Activated CD4-positive, alpha-beta T cell treated with anti-CD3 and anti-CD28 coated beads, Interleukin-2, amount 10 ng/mL, durations not matched to agents 7 days and 5 days (primary cell): Measurements from ENCODE around the gene MAPT. TPM values are rescaled to one million over a fixed set of nuclear protein-coding genes. Genes with fewer than 3 reads are reported as not detected.
"Not testable (repeated sequence)": the region's sequence is repeated elsewhere in the genome, so short reads cannot be mapped to it uniquely, and the experiment has no call there.

Experiments used
- CTCF ChIA-PET: fragments of 350-600 bp; sonication (Branson Sonifier 250); formaldehyde crosslinking; loops from one replicate; lab custom pipeline; 2021; ENCODE audit warnings: antibody characterized with exemption; lab: Charles Lee
- POLR2A ChIA-PET: fragments of 350-600 bp; sonication (Branson Sonifier 250); formaldehyde crosslinking; loops from one replicate; lab custom pipeline; 2021; ENCODE audit warnings: antibody characterized with exemption; lab: Charles Lee
- DNase-seq: peaks from one replicate; pipeline ENCODE4 v3.0.0-alpha.2; 2020
- H3K27ac Mint-ChIP-seq: one replicate; pipeline ENCODE4 v1.8.0; 2021; ENCODE audit warnings: mild to moderate bottlenecking, moderate library complexity, mixed read lengths
- H3K27me3 Mint-ChIP-seq: one replicate; pipeline ENCODE4 v1.8.0; 2021; ENCODE audit warnings: mixed read lengths
- H3K36me3 Mint-ChIP-seq: one replicate; pipeline ENCODE4 v1.8.0; 2021; ENCODE audit warnings: low read depth, mixed read lengths
- H3K4me1 Mint-ChIP-seq: one replicate; pipeline ENCODE4 v1.8.0; 2021; ENCODE audit warnings: mixed read lengths
- H3K4me3 Mint-ChIP-seq: one replicate; pipeline ENCODE4 v1.8.0; 2021; ENCODE audit warnings: mild to moderate bottlenecking, moderate library complexity, mixed read lengths
- H3K9me3 Mint-ChIP-seq: one replicate; pipeline ENCODE4 v1.8.0; 2021; ENCODE audit warnings: mixed read lengths
- total RNA-seq, 2 experiments: library from RNA; stranded (reverse); gene quantifications; one replicate each; pipeline ENCODE4 v1.2.3, GENCODE V29; 2021

Gene MAPT
- total RNA-seq, 2 experiments from 2014 or later = 0.12 to 0.46 TPM

DNA sequence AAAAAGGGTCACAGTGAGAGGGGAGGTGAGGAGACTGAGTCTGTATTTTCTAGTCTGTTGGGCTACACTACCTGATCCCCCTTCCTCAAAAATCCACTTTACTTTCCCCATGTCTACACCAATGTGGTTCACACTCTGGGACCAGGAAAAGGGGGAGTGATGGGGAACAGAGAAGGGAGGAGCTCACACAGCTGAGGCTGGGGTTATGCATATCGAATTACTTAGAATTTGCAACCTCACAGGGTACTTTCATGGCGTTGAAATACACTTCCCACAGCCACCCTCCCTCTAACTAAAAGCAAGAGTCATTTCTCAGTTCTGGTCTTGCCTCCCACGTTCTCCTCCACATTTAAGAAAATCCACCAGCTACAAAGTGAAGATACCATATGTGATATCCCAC, 14.1 kb downstream of the MAPT start:
- no peak overlapping the region for H3K4me3 Mint-ChIP-seq
- H3K4me1 Mint-ChIP-seq = peaks cover 7% of the 10 kb centered on the region
- no peaks in the 10 kb centered on the region for H3K36me3 Mint-ChIP-seq
- H3K27me3 Mint-ChIP-seq = peaks cover 14% of the 10 kb centered on the region
- H3K27ac Mint-ChIP-seq = no peak overlapping the region
- H3K9me3 Mint-ChIP-seq = peaks cover 3% of the 10 kb centered on the region
- no peak for DNase-seq
- CTCF ChIA-PET = no interaction called here
- POLR2A ChIA-PET = no interaction called here

DNA sequence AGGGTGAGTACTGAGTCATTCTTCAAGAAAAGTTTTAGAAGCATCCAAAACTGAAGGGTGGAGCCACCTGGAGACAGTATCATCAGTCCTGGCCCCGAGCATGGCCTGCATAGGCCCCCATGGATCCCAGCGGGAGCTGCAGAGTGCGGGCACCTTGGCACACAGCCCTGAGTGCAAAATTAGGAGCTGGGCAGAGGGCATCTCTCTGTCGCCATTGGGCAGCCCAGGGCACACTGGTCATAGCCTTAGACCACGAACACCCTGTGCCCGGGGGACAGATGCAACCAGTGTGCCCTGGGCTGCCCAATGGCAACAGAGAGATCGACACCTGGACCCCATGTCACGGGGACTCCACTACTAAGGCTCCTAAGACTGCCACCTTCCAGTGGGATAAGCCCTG, 14.6 kb downstream of the MAPT start:
- Mint-ChIP-seq H3K4me1 (peaks cover 7% of the 10 kb centered on the region), H3K27me3 (peaks cover 14% of the 10 kb centered on the region), H3K4me3 (no peak overlapping the region), H3K9me3 (peaks cover 3% of the 10 kb centered on the region), H3K36me3 (no peaks in the 10 kb centered on the region), H3K27ac (no peak overlapping the region)
- POLR2A ChIA-PET = no interaction called here
- DNase-seq = no peak
- CTCF ChIA-PET = no interaction called here

DNA sequence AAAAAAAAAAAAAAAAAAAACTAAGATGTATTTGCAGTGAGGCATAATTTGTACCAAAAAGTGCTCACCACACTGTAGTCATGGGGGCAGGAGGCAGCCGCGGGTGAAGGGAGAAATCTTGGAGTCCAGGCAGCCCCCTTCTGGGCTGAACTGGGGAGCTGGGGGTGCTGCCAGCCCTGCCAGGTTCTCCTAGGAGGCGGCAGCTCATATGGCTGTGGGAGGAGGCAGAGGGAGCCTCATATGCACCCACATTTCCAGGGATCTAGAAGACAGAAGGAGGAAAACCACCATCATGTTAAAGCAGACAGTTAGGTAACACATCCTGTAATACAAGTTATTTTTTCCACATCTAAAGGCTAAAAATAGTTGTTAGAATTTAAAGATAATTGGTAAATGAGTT, 16.3 kb downstream of the MAPT start:
- ChIA-PET CTCF (no interaction called here), POLR2A (no interaction called here)
- H3K4me3 Mint-ChIP-seq = no peak overlapping the region
- DNase-seq = no peak
- H3K4me1 Mint-ChIP-seq = peaks cover 7% of the 10 kb centered on the region
- peaks cover 3% of the 10 kb centered on the region for H3K9me3 Mint-ChIP-seq
- peaks cover 15% of the 10 kb centered on the region for H3K27me3 Mint-ChIP-seq
- H3K36me3 Mint-ChIP-seq = no peaks in the 10 kb centered on the region
- no peak overlapping the region for H3K27ac Mint-ChIP-seq

DNA sequence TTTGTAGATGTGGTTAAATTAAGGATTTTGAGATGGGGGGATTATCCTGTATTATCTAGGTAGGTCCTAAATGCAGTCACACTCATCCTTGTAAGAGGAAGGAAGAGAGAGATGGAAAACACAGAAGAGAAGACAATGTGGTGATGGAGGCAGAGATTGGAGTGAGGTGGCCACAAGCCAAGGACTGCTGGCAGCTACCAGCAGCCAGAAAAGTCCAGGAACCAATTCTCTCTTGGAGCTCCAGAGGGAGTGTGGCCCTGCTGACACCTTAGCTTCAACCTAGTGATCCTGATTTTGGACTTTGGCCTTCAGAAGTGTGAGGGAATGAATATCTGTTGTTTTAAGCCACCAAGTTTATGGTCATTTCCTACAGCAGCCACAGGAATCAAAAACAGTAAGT, 18.0 kb downstream of the MAPT start:
- H3K9me3 Mint-ChIP-seq = peaks cover 3% of the 10 kb centered on the region
- peaks cover 13% of the 10 kb centered on the region for H3K27me3 Mint-ChIP-seq
- H3K36me3 Mint-ChIP-seq = no peaks in the 10 kb centered on the region
- DNase-seq = no peak
- CTCF ChIA-PET = no interaction called here
- H3K4me3 Mint-ChIP-seq = no peak overlapping the region
- no peak overlapping the region for H3K27ac Mint-ChIP-seq
- H3K4me1 Mint-ChIP-seq = peaks cover 2% of the 10 kb centered on the region
- POLR2A ChIA-PET = no interaction called here

DNA sequence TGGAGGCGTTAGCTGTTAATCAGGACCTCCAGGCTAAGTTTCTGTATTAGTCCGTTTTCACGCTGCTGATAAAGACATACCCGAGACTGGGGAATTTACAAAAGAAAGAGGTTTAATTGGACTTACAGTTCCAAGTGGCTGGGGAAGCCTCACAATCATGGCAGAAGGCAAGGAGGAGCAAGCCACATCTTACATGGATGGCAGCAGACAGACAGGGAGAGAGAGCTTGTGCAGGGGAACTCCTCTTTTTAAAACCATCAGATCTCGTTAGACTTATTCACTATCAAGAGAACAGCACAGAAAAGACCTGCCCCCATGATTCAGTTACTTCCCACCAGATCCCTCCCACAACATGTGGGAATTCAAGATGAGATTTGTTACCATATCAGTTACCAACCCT, 18.7 kb downstream of the MAPT start:
- H3K9me3 Mint-ChIP-seq, H3K4me1 Mint-ChIP-seq, H3K4me3 Mint-ChIP-seq, DNase-seq, POLR2A ChIA-PET, H3K27ac Mint-ChIP-seq, H3K36me3 Mint-ChIP-seq: not testable (repeated sequence)
- CTCF ChIA-PET = interaction anchor here (1.0 kb wide), 1 partner anchor 36 kb away, joined by 3 read pairs; no protein-coding TSS in a partner anchor
- peaks cover 13% of the 10 kb centered on the region for H3K27me3 Mint-ChIP-seq

DNA sequence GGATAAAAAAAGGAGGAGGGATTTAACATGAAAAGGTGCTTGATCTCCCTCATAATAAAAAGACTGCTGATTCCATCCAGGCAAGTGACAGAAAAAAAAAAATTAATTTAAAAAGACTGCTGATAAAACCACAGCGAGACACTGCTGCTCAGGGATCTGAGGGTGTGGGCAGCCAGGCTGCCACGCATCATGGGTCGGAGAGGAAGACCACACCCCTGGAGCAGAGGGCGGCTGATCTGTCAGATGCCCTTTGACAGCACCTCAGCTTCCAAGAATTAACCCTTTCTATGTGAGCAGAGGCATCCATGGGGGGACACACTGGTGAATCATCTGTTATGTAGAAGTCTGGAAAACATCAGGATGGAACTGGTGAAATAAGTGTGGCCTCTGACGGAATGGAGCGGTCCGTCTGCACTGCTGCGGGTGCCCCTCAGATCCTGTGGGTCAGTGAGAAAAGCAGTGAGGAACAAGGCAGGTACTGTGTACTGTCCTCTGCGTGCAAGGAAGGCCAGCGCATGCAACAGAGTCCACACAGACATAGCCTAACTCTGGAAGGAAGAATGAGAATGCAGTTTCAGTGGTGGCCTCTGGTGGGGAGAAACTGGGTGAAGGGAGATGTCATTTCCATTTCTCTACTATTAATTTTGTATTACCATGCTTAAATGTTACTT, 19.8 kb downstream of the MAPT start:
- Mint-ChIP-seq H3K27ac (no peak overlapping the region), H3K4me1 (no peaks in the 10 kb centered on the region), H3K4me3 (no peak overlapping the region), H3K36me3 (no peaks in the 10 kb centered on the region), H3K9me3 (peaks cover 3% of the 10 kb centered on the region), H3K27me3 (peaks cover 13% of the 10 kb centered on the region)
- POLR2A ChIA-PET = no interaction called here
- CTCF ChIA-PET = no interaction called here
- DNase-seq = no peak

DNA sequence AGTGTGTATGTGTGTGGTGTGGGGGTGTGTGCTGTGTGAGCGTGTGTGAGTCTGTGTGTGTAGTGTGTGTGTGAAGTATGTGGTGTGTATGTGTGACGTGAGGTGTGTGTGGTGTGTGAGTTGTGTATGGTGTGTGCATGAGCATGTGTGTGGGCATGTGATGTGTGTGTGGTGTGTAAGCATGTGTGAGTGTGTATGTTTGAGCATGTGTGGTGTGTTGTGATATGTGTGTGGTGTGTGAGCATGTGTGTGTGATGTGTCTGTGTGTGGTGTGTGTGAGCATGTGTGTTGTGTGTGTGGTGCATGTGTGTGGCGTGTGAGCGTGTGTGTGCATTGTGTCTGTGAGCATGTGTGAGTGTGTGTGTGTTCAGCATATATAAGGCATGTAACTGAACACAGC, 20.9 kb downstream of the MAPT start:
- CTCF ChIA-PET = no interaction called here
- POLR2A ChIA-PET = no interaction called here
- H3K4me1 Mint-ChIP-seq = no peaks in the 10 kb centered on the region
- no peak overlapping the region for H3K4me3 Mint-ChIP-seq
- no peak overlapping the region for H3K27ac Mint-ChIP-seq
- H3K9me3 Mint-ChIP-seq = peaks cover 3% of the 10 kb centered on the region
- peaks cover 13% of the 10 kb centered on the region for H3K27me3 Mint-ChIP-seq
- H3K36me3 Mint-ChIP-seq = no peaks in the 10 kb centered on the region
- DNase-seq = no peak

DNA sequence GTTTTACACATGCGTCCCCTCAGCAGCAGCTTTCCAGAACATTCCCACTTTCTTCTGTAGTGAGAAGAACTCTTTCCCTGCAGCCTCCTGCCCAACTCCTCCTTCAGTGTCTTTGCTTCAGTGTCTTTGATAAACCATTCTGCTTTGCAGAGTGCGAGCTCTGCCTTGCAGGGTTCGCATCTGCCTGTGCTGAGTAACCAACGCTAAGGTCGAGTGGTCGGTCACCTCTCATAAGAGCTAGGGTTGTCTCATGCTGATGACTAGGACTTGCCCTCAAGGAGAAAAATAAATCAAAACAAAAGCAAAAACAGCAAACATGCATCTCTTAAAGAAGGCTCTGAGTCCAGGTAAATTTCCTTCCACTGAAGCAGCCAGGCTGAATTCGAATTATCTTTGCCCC, 22.7 kb downstream of the MAPT start:
- Mint-ChIP-seq H3K9me3 (peaks cover 3% of the 10 kb centered on the region), H3K4me3 (no peak overlapping the region), H3K4me1 (no peaks in the 10 kb centered on the region), H3K27me3 (peaks cover 11% of the 10 kb centered on the region), H3K36me3 (no peaks in the 10 kb centered on the region), H3K27ac (no peak overlapping the region)
- ChIA-PET CTCF (interaction anchor here (0.8 kb wide), 1 partner anchor 43 kb away, joined by 3 read pairs; no protein-coding TSS in a partner anchor), POLR2A (no interaction called here)
- no peak for DNase-seq

DNA sequence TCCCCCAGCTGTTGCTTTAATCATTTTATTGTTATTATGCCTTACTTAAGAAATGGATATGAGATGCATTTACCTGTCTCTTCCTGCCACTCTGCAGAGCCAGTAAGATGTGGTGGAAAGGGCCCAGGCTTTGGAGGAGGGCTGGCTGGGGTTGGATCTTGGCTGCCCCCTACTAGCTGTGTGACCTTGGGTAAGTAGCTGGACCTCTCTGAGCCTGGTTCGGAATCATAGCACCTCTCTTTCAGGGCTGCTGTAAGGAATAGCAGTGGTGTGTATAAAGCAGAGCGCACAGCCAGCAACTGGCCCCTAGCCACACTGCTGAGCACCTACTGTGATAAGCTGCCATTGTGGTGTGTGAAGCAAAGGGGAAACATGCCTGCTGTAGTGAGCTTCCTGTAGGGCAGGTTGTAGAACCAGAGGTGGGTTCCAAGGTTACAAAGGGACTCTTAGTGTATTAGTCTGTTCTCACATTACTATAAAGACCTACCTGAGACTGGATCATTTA, 23.9 kb downstream of the MAPT start:
- Mint-ChIP-seq H3K4me1 (no peaks in the 10 kb centered on the region), H3K4me3 (no peak overlapping the region), H3K27me3 (peaks cover 8% of the 10 kb centered on the region), H3K27ac (no peak overlapping the region), H3K36me3 (no peaks in the 10 kb centered on the region), H3K9me3 (peaks cover under 1% of the 10 kb centered on the region)
- CTCF ChIA-PET = no interaction called here
- POLR2A ChIA-PET = no interaction called here
- DNase-seq = no peak

DNA sequence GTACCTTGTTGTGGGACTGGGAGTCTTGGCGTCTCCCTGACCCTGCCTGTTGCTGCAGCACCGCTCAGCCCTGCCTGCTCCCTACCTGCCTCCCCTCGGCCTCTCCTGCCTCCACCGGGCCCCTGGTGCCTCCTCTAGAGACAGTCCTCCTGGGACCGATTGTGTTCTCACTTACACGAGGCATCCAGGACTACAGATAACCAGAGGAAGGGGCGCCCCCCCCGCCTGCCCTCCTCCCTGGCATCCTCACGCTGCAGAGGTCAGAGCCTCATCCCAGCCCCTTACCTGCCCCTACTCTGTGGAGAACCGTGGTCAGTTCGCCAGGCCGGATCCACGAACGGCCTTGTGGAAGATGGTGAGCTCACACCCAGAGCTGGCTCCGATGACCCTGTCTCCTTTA, 24.8 kb downstream of the MAPT start:
- POLR2A ChIA-PET = no interaction called here
- Mint-ChIP-seq H3K27me3 (peaks cover 8% of the 10 kb centered on the region), H3K4me1 (no peaks in the 10 kb centered on the region), H3K9me3 (no peaks in the 10 kb centered on the region), H3K36me3 (no peaks in the 10 kb centered on the region), H3K27ac (no peak overlapping the region), H3K4me3 (no peak overlapping the region)
- DNase-seq = no peak
- CTCF ChIA-PET = interaction anchor here (1.2 kb wide), 1 partner anchor 22 kb away, joined by 3 read pairs; no protein-coding TSS in a partner anchor

DNA sequence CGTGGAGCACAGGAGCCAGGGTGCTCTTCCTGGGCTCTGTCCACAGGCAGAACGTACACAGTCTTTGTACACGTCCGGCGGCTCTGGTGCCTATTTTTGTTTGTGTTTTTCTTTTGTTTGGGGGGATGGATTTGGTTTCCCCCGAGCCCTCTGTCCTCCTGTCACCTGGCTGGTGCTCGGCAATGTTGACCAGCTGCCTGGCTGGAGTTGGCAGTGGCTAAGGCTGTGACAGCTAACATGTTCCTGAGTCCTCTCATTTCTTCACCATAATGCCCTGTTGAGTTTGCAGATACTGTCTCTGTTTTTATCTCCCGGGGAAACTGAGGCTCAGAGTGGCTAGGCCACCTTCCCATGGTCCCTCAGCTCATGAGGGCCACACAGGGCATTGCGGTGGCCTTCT, 25.7 kb downstream of the MAPT start:
- ChIA-PET CTCF (interaction anchor here (1.2 kb wide), 1 partner anchor 23 kb away, joined by 3 read pairs; no protein-coding TSS in a partner anchor), POLR2A (no interaction called here)
- Mint-ChIP-seq H3K27ac (no peak overlapping the region), H3K4me1 (no peaks in the 10 kb centered on the region), H3K4me3 (no peak overlapping the region), H3K9me3 (no peaks in the 10 kb centered on the region), H3K27me3 (peaks cover 9% of the 10 kb centered on the region), H3K36me3 (no peaks in the 10 kb centered on the region)
- DNase-seq = no peak

DNA sequence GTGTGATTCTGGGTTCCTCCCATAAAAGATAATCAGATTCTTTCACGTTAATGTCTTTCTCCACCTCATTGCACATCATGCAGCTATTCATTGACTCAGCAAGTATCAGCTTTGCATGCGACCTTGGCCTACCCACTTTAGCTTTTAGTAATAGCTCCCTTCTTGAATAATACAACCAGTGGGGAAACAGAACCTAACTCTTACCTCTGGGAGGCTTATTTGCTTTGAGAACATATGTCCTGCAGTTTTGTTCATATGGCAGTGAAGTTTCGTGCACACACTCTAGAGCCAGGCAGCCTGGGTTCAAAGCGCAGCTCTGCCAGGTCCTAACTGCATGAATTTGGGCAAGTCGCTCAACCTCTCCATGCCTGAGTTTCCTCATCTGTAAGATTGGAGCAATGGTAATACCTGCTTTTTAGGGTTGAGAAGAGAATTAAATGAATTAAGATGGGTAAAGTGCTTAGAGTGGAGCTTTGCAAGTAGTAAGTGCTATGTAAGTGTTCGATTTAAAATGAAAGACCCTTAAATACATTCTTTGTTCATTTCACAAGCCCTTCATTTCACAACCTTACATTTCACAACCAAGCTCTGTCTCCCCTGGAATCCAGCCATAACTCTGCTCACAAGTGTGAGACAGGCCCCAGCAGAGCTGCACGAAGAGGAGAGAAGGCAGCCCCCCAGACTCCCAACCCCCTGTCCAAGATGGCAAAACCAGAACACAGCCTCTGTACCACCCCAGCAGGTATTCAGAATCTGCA, 29.3 kb downstream of the MAPT start:
- Mint-ChIP-seq H3K36me3 (no peaks in the 10 kb centered on the region), H3K4me3 (no peak overlapping the region), H3K27ac (no peak overlapping the region), H3K27me3 (peaks cover 10% of the 10 kb centered on the region), H3K4me1 (no peaks in the 10 kb centered on the region), H3K9me3 (no peaks in the 10 kb centered on the region)
- ChIA-PET POLR2A (interaction anchor here (0.6 kb wide), 1 partner anchor 44 kb away, joined by 3 read pairs; no protein-coding TSS in a partner anchor), CTCF (interaction anchor here (1.1 kb wide), 1 partner anchor 18 kb away, joined by 4 read pairs; no protein-coding TSS in a partner anchor)
- no peak for DNase-seq

DNA sequence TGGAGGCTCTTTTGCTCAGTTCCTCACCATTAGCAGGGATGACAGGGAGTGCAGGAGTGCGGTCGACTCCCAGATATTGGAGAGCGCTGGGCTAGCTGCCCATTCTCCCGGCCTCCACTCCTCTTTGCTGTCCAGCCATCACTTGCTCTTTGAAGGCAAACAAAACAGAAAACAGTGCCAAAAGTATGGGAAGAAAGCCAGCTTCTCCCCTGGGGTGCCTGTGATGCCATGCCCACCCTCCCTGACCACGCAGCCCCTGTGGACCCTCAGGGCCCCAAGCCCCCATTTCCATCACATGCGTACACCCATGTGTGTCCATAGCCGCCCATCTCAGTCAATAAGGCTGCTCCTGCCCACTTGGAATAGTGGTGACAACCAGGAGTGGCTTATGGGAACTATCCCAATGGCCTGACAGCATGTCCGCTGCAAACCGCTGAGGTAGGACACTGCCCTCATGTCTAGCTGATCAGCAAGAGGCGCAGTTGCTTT, 30.0 kb downstream of the MAPT start:
- POLR2A ChIA-PET = no interaction called here
- no peaks in the 10 kb centered on the region for H3K36me3 Mint-ChIP-seq
- H3K4me3 Mint-ChIP-seq = no peak overlapping the region
- no peak overlapping the region for H3K27ac Mint-ChIP-seq
- H3K9me3 Mint-ChIP-seq = no peaks in the 10 kb centered on the region
- DNase-seq = no peak
- CTCF ChIA-PET = no interaction called here
- H3K4me1 Mint-ChIP-seq = no peaks in the 10 kb centered on the region
- peaks cover 10% of the 10 kb centered on the region for H3K27me3 Mint-ChIP-seq
